ENCODE results near the gene TRIM34. TPM values are rescaled to one million over a fixed set of nuclear protein-coding genes. Genes with fewer than 3 reads are reported as not detected.
"Not testable (repeated sequence)": the region's sequence is repeated elsewhere in the genome, so short reads cannot be mapped to it uniquely, and the experiment has no call there.

The TRIM34 gene
- total RNA-seq, 1 donor from 2014 or later = 6.1 TPM

GRCh38 chr11:5684036-5684645, 59.3 kb downstream of the TRIM34 start:
- DNase-seq (ENCODE audit: low spot score) = no peak

DNA sequence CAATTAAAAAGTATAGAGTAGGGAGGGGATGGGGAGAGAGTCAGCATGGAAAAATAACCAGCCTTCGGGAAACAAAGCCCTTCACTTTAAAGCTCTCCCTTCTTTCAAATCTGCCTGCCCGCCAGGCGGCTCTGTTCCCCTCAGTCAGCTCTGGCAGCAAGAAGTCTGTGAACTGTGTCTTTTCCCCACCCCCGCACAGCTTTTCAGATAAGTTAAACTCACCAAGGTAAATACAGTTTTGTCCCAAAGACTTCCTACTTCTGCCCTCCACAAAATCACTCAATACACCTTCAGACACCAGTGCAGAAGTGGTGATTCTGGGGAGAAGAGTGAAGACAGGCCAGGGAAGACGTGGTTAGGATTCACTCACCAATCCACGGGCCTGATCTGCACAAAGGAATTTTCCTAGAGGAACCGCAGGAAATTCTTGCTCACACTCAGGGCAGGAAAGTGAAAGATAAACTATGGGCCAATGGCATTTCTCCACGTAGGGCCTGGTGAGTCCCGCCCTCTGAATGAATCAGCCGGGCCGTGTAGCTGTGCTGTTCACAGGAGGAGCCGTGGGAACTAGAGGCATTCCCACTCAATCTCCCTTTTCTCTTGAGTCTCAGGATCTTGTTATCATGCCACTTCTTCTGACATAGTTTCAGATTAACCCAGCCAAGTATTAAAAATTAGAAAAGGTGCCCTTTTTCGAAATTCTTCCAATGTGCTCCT, 60.0 kb downstream of the TRIM34 start, which contains the start of gene TRIM5:
Gene TRIM5, minus strand, starts transcription at position 429 of the 717 bp plus-strand sequence. CDS start 4,897 bp downstream, outside the sequence.
- DNase-seq (ENCODE audit: low spot score) = no peak

- DNase-seq (ENCODE audit: low spot score) = no peak
Measured at GRCh38 chr11:5686426-5686825, 61.6 kb downstream of the TRIM34 start.

- no peak for DNase-seq (ENCODE audit: low spot score)
Measured at GRCh38 chr11:5688482-5688881, 63.7 kb downstream of the TRIM34 start.

- no peak for DNase-seq (ENCODE audit: low spot score)
Measured at GRCh38 chr11:5689551-5689983, 64.8 kb downstream of the TRIM34 start, which contains the start of gene TRIM22. TRIM22 (plus strand) TSS chr11:5689790; CDS start chr11:5696233, 6,443 bp downstream.

DNA sequence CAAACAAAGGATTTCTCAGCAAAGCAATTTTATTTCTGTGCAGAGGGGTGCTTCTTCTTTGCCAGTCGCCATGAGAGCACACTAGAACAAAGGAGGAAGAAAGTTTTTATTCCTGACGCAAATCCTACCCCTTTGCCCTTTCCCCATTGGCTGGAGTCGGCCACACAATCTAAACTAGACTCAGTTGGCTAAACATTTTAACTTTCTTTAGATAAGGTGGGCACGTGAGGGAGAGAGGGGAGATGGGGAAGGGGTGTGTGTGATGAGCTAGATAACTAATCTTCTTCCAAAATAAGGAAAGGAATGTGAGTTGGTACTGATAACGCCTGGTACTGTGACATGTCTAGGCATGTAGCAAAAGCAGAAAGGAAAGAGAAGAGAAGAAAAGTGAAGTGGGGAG, 65.4 kb downstream of the TRIM34 start:
- no peak for DNase-seq (ENCODE audit: low spot score)

- DNase-seq (ENCODE audit: low spot score) = no peak
Measured at GRCh38 chr11:5690736-5691135, 65.9 kb downstream of the TRIM34 start.

DNA sequence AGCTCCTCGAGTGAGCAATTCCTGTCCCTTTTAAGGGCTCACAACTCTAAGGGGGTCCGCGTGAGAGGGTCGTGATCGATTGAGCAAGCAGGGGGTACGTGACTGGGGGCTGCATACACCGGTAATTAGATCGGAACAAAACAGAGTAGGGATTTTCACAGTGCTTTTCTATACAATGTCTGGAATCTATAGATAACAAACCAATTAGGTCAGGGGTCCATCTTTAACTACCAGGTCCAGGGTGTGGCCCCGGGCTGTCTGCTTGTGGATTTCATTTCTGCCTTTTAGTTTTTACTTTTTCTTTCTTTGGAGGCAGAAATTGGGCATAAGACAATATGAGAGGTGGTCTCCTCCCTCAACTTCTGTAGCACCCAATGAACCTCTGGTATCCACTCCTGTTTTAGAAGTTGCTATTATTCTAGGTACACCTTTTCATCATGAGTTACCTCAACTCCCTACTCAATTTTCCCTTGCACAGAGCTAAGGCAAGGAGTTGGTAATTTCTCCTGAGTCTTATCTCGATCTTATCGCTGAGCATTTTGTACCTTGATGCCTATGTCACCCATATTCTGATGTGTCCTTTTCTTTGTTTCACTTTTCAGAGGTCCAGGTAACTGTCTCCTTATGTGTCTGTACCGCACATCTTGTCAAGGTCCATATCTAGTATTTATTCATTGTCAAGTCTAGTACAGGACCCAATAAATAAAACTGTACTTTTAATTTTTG, 66.6 kb downstream of the TRIM34 start:
- DNase-seq (ENCODE audit: low spot score) = not testable (repeated sequence)

- no peak for DNase-seq (ENCODE audit: low spot score)
Measured at GRCh38 chr11:5691964-5692361, 67.2 kb downstream of the TRIM34 start.

Other genes starting within 250 kb of the TRIM34 start
- not detected for gene OR51M1, start 241.2 kb upstream of the TRIM34 start, total RNA-seq
- not detected for gene OR51Q1, start 202.9 kb upstream of the TRIM34 start, total RNA-seq
- not detected for gene OR51I1, start 183.5 kb upstream of the TRIM34 start, total RNA-seq
- gene OR51I2, start 175.7 kb upstream of the TRIM34 start, total RNA-seq = not detected
- gene OR52D1, start 136.3 kb upstream of the TRIM34 start, total RNA-seq = not detected
- 0.22 TPM for gene UBQLN3, start 115.0 kb upstream of the TRIM34 start, total RNA-seq
- gene UBQLNL, start 108.3 kb upstream of the TRIM34 start, total RNA-seq = 0.19 TPM
- gene OR52H1, start 76.5 kb upstream of the TRIM34 start, total RNA-seq = not detected
- gene OR52B6, start 44.1 kb upstream of the TRIM34 start, total RNA-seq = not detected
- gene TRIM6, start 28.4 kb upstream of the TRIM34 start, total RNA-seq = 1.4 TPM
- 17.7 TPM for gene TRIM5, start 60.1 kb downstream of the TRIM34 start, total RNA-seq
- gene TRIM22, start 64.8 kb downstream of the TRIM34 start, total RNA-seq = 58.5 TPM
- gene OR56B1, start 111.4 kb downstream of the TRIM34 start, total RNA-seq = not detected
- gene OR52N4, start 129.2 kb downstream of the TRIM34 start, total RNA-seq = not detected
- gene OR52N5, start 158.4 kb downstream of the TRIM34 start, total RNA-seq = 0.29 TPM
- 1.00 TPM for gene OR52N1, start 166.3 kb downstream of the TRIM34 start, total RNA-seq
- gene OR52N2, start 183.9 kb downstream of the TRIM34 start, total RNA-seq = not detected
- not detected for gene OR52E6, start 216.9 kb downstream of the TRIM34 start, total RNA-seq
- not detected for gene OR52E8, start 232.7 kb downstream of the TRIM34 start, total RNA-seq